HG03139 (cell line): ENCODE data around the gene RPL15.
"Not testable (repeated sequence)": the region's sequence is repeated elsewhere in the genome, so short reads cannot be mapped to it uniquely, and the experiment has no call there.

ENCODE experiments used
- ATAC-seq: cut with Tn5 transposase; IDR thresholded peaks from one replicate; pipeline ENCODE4 v1.9.1; 2021; ENCODE audit not compliant: unreplicated experiment

Gene RPL15

DNA sequence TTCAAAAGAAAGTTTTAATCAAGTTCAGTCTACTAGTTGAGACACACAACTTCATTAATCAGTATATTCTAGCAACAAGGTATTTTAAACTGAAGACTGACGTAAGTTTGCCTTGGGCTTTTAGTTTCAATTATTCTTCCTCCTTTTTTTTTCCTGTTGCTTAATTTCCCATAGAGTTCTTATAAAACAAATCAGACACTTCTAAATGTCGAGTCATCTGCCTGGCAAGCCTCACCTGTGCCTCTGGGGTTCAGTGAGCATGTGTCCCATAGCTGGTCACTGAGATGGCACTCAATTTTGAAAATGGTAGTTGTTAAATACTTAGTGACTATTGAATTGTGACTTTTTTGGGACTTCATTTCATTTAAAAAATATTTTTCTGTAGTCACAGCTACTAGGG lies 27.5 kb upstream of the RPL15 start:
- no peak for ATAC-seq

DNA sequence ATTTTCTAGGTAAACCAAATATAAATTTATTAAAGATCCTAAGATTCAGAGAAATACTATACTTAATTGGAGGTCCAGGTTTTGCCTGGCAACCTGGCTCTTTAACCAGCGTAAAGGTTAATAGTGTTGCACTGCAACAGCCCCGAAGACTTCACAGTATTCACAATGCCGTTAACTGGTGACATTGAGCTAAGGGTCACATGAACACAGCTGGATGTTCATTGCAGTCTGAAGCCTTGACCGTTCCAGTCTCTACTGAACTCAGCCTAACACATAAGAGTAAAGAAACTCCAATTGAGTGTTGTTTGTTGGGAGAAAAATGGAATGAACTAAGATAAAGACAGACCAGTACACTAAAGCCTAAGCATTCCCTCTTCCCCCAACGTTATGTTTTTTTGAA lies 27.0 kb upstream of the RPL15 start:
- ATAC-seq, result no peak

DNA sequence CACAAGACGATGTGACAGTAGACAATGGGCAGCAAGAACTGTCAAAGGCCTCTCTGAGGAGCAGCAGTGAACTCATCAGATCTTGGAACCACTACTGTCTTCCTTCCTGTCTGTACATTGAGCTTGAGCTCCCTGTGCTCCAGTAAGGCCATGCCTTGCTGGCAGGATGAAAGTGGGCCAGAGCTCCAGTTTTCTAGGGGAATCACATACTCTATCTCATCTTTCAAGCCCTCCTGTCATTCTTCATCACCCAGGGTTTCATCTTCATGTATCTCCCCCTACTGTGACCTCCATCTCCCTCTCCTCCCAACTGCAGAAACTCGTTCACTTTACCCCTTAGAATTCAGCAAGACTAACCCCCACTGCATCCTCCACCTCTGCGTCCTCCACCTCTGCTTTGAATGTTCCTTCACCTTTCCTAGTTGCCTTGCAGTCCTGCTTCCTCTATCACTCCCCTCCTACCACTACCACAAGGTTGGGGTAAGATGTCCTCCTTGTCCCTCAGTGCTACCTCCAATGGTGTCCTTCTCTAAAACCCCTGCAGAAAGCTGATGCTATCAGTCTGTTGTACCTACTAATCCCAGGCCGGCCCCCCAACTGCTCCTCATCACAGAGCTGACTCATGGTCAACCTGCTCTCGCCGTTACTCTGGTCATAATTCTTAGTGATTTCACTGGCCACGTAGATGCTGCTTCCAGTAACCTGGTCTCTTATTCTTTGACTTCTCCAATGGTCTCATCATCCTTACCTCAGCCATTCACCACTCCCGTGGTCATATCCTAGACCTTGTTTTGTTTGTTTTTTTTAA lies 22.5 kb upstream of the RPL15 start:
- no peak for ATAC-seq

DNA sequence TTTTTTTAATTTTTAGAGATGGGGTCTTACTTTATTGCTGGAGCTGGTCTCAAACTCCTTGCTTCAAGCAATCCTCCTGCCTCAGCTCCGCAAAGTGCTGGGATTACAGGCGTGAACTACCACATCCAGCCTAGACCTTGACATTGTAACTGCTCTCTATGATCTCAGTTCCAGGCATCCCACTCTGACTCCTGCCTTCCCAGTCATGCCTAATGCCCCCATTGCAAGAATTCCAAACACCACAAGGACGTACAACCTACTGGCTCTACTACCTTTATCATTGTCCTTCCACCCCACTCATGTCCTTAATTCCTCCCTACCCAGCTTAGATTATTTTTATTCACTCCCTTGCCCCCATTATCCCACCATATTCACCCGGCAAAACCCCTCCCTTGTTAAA lies 21.8 kb upstream of the RPL15 start:
- ATAC-seq, result no peak

DNA sequence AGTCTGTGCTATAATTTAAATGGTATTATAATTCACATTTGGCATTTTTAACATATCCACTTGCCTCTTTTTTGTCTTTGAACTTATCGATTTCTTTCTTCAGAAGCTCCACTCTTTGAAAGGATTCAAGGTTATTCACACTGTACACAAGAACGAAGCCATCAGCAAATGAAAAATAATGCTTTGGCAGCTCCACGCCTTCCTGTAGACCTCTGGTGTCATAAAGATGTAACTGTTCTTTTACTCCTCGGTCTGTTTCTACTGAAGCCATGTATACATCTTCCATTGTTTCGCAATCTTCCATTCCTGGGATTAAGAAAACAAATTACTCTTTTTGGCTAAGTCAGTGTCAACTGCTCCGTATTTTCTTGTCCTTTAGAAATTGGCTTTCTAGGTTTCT lies 16.2 kb upstream of the RPL15 start:
- no peak for ATAC-seq

DNA sequence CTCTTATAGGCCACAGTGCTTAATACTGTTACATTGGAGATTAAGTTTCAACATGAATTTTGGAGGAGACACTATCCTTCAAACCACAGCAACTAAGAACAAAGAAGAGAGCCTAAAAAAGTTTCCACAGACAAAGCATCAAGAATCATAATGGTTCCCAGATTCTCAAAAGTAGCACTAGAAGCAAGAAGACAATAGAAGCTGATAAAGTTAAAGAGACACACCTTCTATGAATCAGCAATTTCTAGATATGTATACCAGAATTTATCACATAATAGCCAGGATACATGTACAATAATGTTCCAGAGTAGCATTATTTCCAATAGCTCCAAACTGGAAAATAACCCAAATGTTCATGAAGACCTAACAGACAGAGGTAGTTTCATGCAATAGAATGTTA lies 12.4 kb upstream of the RPL15 start:
- no peak for ATAC-seq

DNA sequence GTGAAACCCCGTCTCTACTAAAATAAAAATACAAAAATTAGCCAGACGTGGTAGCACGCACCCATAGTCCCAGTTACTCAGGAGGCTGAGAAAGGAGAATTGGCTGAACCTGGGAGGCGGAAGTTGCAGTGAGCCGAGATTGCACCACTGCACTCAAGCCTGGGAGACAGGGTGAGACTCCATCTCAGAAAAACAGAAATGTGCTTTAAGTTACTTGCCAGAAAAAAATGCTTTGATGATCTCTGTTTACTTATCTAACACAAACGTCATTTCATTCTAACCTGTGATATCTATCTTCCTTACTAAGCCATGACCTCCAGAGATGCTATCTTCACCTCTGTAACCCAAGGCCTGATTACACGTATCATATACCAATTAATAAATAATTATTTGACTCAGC lies 7.6 kb upstream of the RPL15 start:
- ATAC-seq, result no peak

DNA sequence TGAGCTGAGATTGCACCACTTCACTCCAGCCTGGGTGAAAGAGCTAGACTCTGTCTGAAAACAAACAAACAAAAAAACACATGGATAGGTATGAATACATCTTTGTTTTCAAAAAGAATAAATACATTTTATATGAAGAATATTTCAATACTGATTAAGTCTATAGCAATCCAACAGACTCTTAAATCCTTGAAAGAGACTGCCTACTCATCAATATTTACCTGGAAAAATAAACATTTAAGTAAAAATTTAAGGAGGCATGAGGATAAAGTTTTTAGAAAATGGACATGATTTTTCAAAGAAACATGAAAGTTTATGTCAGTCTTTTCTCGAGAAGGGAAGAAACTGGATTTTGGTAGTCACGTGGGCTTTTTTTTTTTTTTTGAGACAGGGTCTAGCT lies 5.5 kb upstream of the RPL15 start:
- ATAC-seq, result no peak

DNA sequence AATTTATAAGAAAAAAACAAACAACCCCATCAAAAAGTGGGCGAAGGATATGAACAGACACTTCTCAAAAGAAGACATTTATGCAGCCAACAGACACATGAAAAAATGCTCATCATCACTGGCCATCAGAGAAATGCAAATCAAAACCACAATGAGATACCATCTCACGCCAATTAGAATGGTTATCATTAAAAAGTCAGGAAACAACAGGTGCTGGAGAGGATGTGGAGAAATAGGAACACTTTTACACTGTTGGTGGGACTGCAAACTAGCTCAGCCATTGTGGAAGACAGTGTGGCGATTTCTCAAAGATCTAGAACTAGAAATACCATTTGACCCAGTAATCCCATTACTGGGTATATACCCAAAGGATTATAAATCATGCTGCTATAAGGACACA lies 4.6 kb upstream of the RPL15 start:
- ATAC-seq, result not testable (repeated sequence)

DNA sequence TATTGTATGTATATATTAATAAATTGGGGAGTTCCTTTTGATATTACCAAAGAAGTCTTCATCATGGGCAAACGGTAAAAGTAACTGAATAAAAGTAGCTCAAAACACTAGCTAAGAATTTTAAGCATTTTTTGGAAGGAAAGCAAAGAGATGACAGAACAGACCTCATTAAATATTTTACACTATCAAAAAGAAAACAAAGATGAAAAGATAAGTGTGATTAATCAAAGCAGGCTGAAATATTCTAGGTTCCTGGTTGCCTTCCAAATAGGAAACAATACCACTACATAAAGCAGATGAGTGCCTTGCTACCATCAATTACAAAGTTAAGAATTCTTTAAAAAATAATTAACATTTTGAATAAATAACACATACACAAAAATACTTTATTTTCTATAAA lies 3.8 kb upstream of the RPL15 start:
- ATAC-seq, result no peak

DNA sequence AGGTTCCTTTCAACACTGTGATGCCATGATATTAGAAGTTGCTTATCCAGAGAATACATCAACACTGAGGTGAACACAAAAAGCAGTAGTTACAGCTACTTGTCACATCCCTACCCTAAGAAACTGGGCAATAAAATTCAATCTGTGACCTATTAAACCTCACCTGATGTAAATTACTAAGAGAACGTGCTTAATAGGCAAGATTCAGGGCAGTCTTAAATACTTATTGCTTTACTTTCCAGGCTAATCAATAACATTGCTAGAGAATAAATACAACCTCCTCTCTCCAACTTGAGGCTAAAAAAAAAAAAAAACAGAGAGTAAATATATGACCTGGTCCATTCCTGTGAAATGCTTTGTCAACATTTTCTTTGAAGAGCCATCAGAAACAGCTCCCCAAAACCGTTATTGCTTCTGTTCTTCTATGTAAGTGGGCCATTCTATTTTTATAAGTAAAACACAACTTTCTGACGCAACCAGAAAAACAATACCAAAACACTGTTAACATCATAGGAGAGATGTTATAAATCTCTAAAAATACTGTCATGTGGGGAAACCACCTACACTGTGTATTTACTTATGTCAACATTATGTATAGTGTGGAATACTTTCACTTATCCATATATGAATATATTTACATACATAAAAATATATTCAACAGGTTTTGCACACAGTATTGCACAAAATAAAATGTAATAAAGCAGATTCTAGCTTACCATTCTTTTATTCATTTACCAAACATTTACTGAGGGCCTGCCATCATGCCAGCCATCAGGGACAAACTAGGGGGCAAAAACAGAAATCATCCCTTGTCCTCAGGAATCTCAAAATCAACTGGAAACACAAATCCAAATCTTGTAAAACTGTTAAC lies 2.8 kb upstream of the RPL15 start:
- ATAC-seq, result no peak

DNA sequence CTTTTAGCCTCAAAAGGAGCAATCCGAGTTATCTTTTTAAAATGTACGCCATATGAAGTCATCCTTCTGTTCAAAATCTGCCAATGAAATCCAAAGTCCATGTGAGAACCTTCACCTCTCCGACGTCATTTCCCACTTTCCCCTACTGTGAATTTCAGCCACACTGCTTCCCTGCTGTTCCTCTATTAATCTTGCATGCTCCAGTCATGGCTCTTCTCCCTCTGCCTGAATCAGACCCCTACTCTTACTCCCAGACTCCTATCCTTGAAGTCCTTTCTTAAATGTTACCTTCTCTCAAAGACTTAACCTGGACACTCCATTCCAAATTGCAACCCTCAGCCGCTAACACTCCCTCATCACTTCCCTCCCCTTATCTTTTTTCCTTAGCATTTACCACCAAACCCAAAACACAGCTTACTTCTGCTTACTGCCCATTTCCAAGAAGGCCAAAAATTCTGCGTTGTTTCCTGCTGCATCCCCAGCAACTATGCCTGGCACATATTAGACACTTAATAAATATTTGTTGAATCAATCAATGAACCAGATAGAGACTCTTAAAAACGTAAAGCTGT lies 1.3 kb upstream of the RPL15 start:
- no peak for ATAC-seq

DNA sequence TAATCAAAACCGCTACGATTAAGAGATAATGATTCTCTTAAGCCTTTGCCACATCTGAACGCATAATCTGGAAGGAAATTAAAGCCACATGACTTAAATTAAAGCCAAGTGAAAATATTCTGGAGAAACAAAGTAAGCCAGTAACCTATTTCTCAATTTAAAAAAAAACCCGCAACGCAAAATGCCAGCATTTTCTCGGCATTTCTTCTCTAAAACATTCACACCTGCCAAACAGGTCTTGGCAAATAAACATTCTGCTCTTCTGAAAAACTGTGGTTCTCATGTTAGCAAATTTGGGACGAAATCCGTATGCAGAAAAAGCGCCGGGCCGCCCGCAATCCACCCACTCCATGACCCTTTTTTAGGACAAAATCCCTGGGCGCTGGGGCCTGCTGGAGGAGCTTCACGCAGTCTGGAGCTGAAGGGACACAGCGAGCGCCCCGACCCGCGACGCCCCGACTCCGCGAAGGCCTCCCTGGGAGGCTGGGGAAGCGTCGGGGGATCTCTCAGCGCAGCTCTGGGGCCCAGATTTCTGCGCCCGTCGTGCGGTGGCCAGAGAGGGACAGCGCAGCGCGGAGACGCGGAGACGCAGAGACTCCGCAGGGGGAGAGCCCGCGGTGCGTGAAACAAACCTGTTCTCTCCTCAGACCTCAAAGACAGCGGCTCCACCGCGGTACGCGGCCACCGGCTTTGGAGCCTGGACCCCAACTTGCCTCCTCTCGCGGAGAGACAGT lies 613 bp upstream of the RPL15 start:
- ATAC-seq, result peak; percentile 37

DNA sequence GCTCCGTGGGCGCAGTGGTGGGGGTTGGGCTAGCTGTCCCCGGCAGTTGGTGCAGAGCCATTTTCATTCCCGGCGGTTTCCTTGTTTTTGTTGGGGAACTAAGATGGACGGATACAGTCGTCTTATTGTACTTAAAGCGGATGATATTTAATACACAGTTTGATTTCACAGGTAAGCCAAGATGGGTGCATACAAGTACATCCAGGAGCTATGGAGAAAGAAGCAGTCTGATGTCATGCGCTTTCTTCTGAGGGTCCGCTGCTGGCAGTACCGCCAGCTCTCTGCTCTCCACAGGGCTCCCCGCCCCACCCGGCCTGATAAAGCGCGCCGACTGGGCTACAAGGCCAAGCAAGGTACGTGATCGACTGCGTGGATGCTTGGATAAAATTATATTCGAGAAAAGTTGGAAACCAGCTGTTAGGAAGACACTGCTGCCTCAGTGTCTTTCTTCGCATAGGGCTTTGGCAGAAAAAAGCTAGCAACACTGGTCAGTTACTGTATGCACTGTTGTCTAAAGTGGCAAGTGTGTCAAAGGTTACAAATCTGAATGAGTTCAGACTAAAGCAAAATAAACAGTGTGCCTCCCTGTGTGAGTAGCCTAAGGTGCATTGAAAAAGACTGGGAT lies 859 bp downstream of the RPL15 start:
- ATAC-seq, result not testable (repeated sequence)

DNA sequence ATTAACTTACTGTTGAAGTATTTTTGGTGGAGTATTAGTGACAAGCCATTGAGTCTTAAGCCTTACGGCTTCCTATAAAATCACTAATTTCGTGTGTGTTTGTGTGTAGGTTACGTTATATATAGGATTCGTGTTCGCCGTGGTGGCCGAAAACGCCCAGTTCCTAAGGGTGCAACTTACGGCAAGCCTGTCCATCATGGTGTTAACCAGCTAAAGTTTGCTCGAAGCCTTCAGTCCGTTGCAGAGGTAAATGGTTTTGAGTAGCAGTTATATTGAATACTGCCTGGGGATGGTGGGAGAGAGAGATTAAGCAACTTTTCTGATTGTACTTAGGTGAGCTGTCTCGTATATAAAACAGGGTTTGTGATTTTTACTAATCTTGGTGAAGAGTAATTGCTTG lies 1.4 kb downstream of the RPL15 start:
- ATAC-seq, result not testable (repeated sequence)

DNA sequence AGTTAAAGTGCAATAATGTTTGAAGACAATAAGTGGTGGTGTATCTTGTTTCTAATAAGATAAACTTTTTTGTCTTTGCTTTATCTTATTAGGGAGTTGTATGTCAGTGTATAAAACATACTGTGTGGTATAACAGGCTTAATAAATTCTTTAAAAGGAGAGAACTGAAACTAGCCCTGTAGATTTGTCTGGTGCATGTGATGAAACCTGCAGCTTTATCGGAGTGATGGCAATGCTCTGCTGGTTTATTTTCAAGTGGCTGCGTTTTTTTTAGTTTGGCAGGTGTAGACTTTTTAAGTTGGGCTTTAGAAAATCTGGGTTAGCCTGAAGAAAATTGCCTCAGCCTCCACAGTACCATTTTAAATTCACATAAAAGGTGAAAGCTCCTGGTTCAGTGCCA lies 2.7 kb downstream of the RPL15 start:
- ATAC-seq, result no peak

DNA sequence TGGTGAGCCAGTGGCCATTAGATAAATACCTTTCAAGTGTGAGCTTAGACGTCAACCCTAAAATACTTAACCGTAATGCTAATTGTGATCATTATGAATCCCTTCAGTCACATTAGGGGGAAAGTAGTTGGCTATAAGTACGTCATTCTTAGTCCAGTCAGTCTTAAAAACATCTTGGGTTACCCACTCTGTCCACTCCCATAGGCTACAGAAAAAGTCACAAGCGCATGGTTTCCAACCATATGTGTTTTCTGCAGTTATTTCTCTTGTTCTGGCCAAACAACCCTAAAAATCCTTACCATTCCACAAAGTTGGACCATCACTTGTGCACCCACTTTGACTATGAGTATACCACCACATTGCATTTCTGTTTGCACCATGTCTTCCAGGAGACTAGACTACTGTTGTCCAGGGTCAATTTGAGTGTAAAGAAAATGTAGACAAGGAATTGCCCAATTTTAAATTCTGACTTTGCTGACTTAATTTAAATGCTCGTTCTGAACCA lies 3.3 kb downstream of the RPL15 start:
- no peak for ATAC-seq

DNA sequence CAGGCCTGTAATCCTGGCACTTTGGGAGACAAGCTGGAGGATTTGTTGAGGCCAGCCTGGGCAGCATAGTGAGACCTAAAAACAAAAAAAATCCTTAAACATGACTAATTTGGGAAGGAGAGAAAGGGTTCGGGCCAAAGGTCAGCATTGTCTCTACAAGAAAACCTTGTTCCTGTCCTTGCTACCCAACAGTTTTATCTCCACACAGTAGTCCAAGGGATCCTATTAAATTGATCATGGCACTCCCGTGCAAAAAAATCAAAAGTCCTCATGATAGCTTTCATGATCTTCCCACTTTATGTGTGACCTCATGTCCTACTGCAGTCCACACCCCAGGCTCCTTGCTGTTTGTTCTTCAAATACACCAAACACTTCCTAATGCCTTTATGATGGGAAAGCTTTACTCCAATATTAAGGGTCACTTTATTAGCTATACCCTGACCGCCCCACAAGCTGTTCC lies 4.2 kb downstream of the RPL15 start:
- no peak for ATAC-seq

DNA sequence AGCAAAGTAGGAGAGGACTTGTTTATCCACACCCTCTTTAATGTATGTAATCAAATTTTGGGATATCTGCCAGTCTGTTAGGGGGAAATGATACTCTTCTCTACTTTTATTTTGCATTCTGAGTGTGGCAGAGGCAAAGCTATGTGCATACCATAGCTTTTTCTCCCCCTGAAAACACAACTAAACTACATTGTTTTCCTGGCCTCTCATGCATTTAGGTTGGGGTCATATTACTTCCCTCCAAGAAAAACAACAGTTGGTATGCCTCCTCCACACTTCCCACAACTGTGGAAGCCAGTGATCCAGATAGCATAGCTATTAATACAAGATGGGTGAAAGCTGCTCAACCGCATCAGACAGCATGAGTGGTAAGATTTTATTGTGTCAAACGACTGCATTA lies 6.9 kb downstream of the RPL15 start:
- no peak for ATAC-seq

DNA sequence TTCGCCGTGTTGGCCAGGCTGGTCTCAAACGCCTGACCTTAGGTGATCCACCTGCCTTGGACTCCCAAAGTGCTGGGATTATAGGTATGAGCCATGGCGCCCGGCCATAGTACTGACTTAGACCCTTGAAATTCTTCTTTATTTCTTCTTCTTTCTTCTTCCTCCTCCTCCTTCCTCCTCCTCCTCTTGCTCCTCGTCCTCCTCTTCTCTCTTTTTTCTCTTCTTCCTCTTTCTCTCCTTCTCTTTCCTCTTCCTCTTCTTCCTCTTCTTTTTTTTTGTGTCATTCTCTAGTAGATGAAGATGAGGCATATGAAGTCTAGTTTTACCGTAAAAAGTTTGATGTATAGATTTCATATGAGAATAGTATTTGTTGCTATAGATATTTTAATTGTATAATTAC lies 9.3 kb downstream of the RPL15 start:
- no peak for ATAC-seq

DNA sequence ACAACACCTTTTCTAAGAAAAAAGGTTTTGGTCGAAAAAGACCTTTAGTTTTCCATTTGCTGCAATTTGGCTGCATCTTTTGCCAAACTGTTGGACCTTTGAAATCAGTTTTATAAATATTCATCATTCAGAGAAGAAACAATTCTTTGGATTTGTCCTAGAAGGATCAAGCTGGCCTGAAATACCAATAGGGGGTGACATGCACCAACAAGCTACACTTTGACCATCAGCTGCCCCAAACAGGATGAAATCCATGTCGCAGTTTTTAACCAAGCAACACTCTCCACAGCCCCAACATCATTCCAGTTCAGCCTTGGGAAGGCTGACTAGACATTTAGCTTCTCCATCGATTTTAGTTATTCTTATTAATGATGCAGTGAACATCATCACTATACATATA lies 9.8 kb downstream of the RPL15 start:
- ATAC-seq, result no peak
